Measurements from ENCODE around the gene EPB41.
"Not testable (repeated sequence)": the region's sequence is repeated elsewhere in the genome, so short reads cannot be mapped to it uniquely, and the experiment has no call there.

Gene EPB41

GRCh38 chr1:29133861-29134694 is 219.7 kb downstream of the EPB41 start:
- no peak for DNase-seq (ENCODE audit: low spot score)

GRCh38 chr1:29134695-29135028 is 220.3 kb downstream of the EPB41 start:
- DNase-seq (ENCODE audit: low spot score) = no peak

- no peak for DNase-seq (ENCODE audit: low spot score)
These were observed 222.1 kb downstream of the EPB41 start for GRCh38 chr1:29136391-29136915.

GRCh38 chr1:29142714-29143113 is 228.3 kb downstream of the EPB41 start:
- no peak for DNase-seq (ENCODE audit: low spot score)

GRCh38 chr1:29144178-29144577 is 229.8 kb downstream of the EPB41 start:
- no peak for DNase-seq (ENCODE audit: low spot score)

- no peak for DNase-seq (ENCODE audit: low spot score)
These were observed 231.5 kb downstream of the EPB41 start for GRCh38 chr1:29145739-29146437.

- no peak for DNase-seq (ENCODE audit: low spot score)
These were observed 234.5 kb downstream of the EPB41 start for GRCh38 chr1:29148656-29149491.

- DNase-seq (ENCODE audit: low spot score) = not testable (repeated sequence)
These were observed 236.0 kb downstream of the EPB41 start for GRCh38 chr1:29150346-29150745.

- DNase-seq (ENCODE audit: low spot score) = no peak
These were observed 237.9 kb downstream of the EPB41 start for GRCh38 chr1:29152046-29152805.

GRCh38 chr1:29156543-29157268 is 242.3 kb downstream of the EPB41 start:
- DNase-seq (ENCODE audit: low spot score) = no peak

- no peak for DNase-seq (ENCODE audit: low spot score)
These were observed 242.9 kb downstream of the EPB41 start for GRCh38 chr1:29157269-29157601.

GRCh38 chr1:29159773-29160172 is 245.4 kb downstream of the EPB41 start:
- DNase-seq (ENCODE audit: low spot score) = no peak

- DNase-seq (ENCODE audit: low spot score) = no peak
These were observed 247.7 kb downstream of the EPB41 start for GRCh38 chr1:29162025-29162424.

GRCh38 chr1:29162476-29163138 is 248.2 kb downstream of the EPB41 start:
- DNase-seq (ENCODE audit: low spot score) = no peak

- DNase-seq (ENCODE audit: low spot score) = no peak
These were observed 250.2 kb downstream of the EPB41 start for GRCh38 chr1:29164588-29164987.

- no peak for DNase-seq (ENCODE audit: low spot score)
These were observed 252.0 kb downstream of the EPB41 start for GRCh38 chr1:29166291-29166878.

- DNase-seq (ENCODE audit: low spot score) = no peak
These were observed 253.5 kb downstream of the EPB41 start for GRCh38 chr1:29167904-29168303.
